ENCODE data around the gene FOXI1. TPM values are rescaled to one million over a fixed set of nuclear protein-coding genes. Genes with fewer than 3 reads are reported as not detected.

The FOXI1 gene
- not detected in 2 replicates for total RNA-seq

DNA sequence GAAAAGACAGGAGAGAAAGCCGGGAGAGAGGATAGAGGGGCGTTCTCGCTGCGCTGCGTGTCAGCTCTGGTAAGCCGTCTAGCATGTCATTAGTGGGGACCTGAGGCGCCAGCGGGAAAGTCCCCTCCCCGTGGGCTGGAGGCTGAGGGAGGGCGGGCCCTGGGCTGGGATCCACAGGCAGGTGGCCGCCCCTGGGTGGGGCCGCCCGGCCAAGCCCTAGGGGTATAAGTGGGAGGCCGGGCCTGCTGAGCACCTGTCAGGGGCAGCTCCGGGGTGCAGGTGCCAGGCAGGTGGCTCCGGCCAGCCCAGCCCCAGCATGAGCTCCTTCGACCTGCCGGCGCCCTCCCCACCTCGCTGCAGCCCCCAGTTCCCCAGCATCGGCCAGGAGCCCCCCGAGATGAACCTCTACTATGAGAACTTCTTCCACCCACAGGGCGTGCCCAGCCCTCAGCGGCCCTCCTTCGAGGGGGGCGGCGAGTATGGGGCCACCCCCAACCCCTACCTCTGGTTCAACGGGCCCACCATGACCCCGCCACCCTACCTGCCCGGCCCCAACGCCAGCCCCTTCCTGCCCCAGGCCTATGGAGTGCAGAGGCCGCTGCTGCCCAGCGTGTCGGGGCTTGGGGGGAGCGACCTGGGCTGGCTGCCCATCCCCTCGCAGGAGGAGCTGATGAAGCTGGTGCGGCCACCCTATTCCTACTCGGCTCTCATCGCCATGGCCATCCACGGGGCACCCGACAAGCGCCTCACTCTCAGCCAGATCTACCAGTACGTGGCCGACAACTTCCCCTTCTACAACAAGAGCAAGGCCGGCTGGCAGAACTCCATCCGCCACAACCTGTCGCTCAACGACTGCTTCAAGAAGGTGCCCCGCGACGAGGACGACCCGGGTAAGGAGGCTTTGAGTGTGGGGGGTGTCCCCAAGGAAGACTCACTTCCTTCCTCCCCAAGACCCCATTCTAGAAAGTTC, at the start of gene FOXI1:
Gene FOXI1, plus strand, starts transcription at position 256 of the 970 bp plus-strand sequence. Its CDS starts 61 bp downstream, at position 317.

Other genes starting within 250 kb of the FOXI1 start
- gene INSYN2B, start 125.4 kb upstream of the FOXI1 start, total RNA-seq: 1.1 TPM in 1 of 2 replicates, not detected in the other
- not detected in 2 replicates for gene C5orf58, start 127.1 kb downstream of the FOXI1 start, total RNA-seq
- gene LCP2, start 191.9 kb downstream of the FOXI1 start, total RNA-seq: not detected in 2 replicates